Measurements from ENCODE around the gene SYCP2. TPM values are rescaled to one million over a fixed set of nuclear protein-coding genes. Genes with fewer than 3 reads are reported as not detected.

The SYCP2 gene
- total and polyA plus RNA-seq, 2 of the 8 experiments (the other 6 are each of a cell fraction or from before 2014, with no cell fraction given) = 0.02 to 0.50 TPM

- TF ChIP-seq RAD21 (IDR thresholded peaks at IDR 0.05 in 1 of 2, conservative IDR thresholded peaks at IDR 0.05 in 1 of 2; ENCODE audit: low read depth in 2 of 2, low read length in 2 of 2) = no peak
- no peak for TF ChIP-seq GTF2F1 (IDR thresholded peaks at IDR 0.05; ENCODE audit: borderline replicate concordance, low read depth, low read length)
- TF ChIP-seq KDM1A (IDR thresholded peaks at IDR 0.05; ENCODE audit: borderline replicate concordance, low read length) = no peak
- TF ChIP-seq, protein P1, sequence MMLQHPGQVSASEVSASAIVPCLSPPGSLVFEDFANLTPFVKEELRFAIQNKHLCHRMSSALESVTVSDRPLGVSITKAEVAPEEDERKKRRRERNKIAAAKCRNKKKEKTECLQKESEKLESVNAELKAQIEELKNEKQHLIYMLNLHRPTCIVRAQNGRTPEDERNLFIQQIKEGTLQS (IDR thresholded peaks at IDR 0.05; ENCODE audit: insufficient read depth, low read depth, low read length) = no peak
Measured at GRCh38 chr20:59911041-59911440, 22.4 kb downstream of the SYCP2 start (continued).

Data from H1 (cell line).